SU-DHL-6 (cell line): ENCODE data around the gene SOX15.

Source experiments
- H2AFZ ChIP-seq: fragments of 200-600 bp; sonication (generic); 2 replicates; pipeline ENCODE4 v1.6.1; 2014; ENCODE audit warnings: low read depth, mild to moderate bottlenecking, moderate library complexity, mixed read lengths, antibody characterized with exemption, low read length; ENCODE audit not compliant: severe bottlenecking
- H3F3A ChIP-seq: fragments of 200-600 bp; shearing (Covaris generic); 2 replicates; pipeline ENCODE4 v1.6.0; 2016; ENCODE audit warnings: antibody characterized with exemption, mild to moderate bottlenecking; ENCODE audit not compliant: insufficient read depth
- H3K27ac ChIP-seq: fragments of 200-600 bp; sonication (generic); 2 replicates; pipeline ENCODE4 v1.5.1; 2016; ENCODE audit warnings: low read depth, mild to moderate bottlenecking, low read length, moderate library complexity, mixed read lengths
- H3K27me3 ChIP-seq: fragments of 200-600 bp; sonication (generic), shearing (Covaris generic); 2 replicates; pipeline ENCODE4 v1.6.0; 2014; ENCODE audit warnings: mild to moderate bottlenecking, low read length
- H3K36me3 ChIP-seq: fragments of 200-600 bp; sonication (generic); 2 replicates; pipeline ENCODE4 v1.6.1; 2014; ENCODE audit warnings: mild to moderate bottlenecking, low read length, mixed read lengths
- H3K4me2 ChIP-seq: fragments of 300-600, 200-600 bp; shearing (Covaris generic), sonication (generic); 2 replicates; pipeline ENCODE4 v1.6.0; 2014; ENCODE audit warnings: low read length, low read depth, mild to moderate bottlenecking; ENCODE audit not compliant: poor library complexity, severe bottlenecking
- H3K4me3 ChIP-seq: fragments of 200-600 bp; sonication (generic); 2 replicates; pipeline ENCODE4 v1.5.1; 2014; ENCODE audit warnings: antibody characterized with exemption, low read length, mild to moderate bottlenecking, mixed read lengths; ENCODE audit not compliant: insufficient read depth, poor library complexity, severe bottlenecking
- H3K79me2 ChIP-seq: fragments of 200-600 bp; sonication (generic); 2 replicates; pipeline ENCODE4 v1.6.1; 2014; ENCODE audit warnings: mild to moderate bottlenecking, low read length, moderate library complexity; ENCODE audit not compliant: insufficient read depth
- H3K9ac ChIP-seq: fragments of 200-600 bp; sonication (generic); 2 replicates; pipeline ENCODE4 v1.7.0; 2014; ENCODE audit warnings: mild to moderate bottlenecking, low read length
- H3K9me2 ChIP-seq: fragments of 200-600 bp; sonication (generic); replicated peaks from 2 replicates; pipeline ENCODE4 v1.6.1; 2014; ENCODE audit warnings: low read length; ENCODE audit not compliant: insufficient read depth
- H3K9me3 ChIP-seq: fragments of 200-600 bp; sonication (generic); 2 replicates; pipeline ENCODE4 v1.6.1; 2014; ENCODE audit warnings: low read length, mixed read lengths; ENCODE audit not compliant: insufficient read depth
- H4K20me1 ChIP-seq: fragments of 200-600 bp; sonication (generic); 2 replicates; pipeline ENCODE4 v1.6.1; 2014; ENCODE audit warnings: low read depth, mild to moderate bottlenecking, antibody characterized with exemption, low read length, moderate library complexity, mixed read lengths
- EZH2phosphoT487 ChIP-seq: fragments of 200-600 bp; sonication (generic), shearing (Covaris generic); conservative IDR thresholded peaks from 2 replicates; pipeline ENCODE4 v1.6.1; 2018; ENCODE audit warnings: mild to moderate bottlenecking, antibody characterized with exemption, low read length, moderate library complexity, mixed read lengths
- TF ChIP-seq, protein P1 (sequence below): fragments of 200-600 bp; sonication (generic); IDR thresholded peaks from one replicate; pipeline ENCODE4 v1.5.1; 2017; ENCODE audit warnings: antibody characterized with exemption, mild to moderate bottlenecking, low read length, moderate library complexity; ENCODE audit not compliant: insufficient read depth, poor library complexity, severe bottlenecking

SOX15 gene

DNA sequence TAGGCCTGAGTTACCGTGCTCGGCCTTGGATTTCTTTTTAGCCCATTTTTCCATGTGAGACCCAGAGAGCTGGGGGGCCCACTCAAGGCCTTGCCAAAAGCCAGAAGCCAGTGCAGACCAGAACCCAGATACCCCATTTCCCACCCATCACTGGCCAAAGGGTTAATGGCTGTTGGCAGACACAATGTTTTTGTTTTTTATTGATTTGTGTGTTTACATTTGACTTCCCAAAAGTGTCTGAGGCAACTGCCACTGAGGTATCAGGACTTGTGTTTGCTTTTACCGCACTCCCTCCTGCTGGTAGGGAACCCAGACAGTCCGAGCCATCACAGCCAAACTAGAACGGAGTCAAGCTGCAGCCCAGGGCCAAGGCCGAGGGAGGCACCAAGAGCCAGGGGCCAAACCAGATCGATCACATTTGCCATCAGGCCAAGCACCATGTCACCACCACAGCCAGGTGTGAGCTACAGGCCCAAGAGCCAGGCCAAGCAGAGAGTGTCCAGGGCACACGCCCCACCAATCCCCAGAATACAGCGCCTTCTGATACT is 48.7 kb downstream of the SOX15 start:
- Histone ChIP-seq H3K4me3 (no peak overlapping the region), H3K9ac (no peak overlapping the region), H3K36me3 (no peaks in the 10 kb centered on the region), H3K27me3 (no peaks in the 10 kb centered on the region), H3K9me2 (no peaks in the 10 kb centered on the region), H3F3A (no peaks in the 10 kb centered on the region), H2AFZ (no peak overlapping the region), H3K9me3 (peaks cover 14% of the 10 kb centered on the region; the same call in 1 of the 2 replicates), H3K4me2 (no peak overlapping the region), H3K79me2 (no peaks in the 10 kb centered on the region), H3K27ac (no peak overlapping the region), H4K20me1 (no peaks in the 10 kb centered on the region)
- no peak for TF ChIP-seq EZH2phosphoT487
- TF ChIP-seq, protein P1, sequence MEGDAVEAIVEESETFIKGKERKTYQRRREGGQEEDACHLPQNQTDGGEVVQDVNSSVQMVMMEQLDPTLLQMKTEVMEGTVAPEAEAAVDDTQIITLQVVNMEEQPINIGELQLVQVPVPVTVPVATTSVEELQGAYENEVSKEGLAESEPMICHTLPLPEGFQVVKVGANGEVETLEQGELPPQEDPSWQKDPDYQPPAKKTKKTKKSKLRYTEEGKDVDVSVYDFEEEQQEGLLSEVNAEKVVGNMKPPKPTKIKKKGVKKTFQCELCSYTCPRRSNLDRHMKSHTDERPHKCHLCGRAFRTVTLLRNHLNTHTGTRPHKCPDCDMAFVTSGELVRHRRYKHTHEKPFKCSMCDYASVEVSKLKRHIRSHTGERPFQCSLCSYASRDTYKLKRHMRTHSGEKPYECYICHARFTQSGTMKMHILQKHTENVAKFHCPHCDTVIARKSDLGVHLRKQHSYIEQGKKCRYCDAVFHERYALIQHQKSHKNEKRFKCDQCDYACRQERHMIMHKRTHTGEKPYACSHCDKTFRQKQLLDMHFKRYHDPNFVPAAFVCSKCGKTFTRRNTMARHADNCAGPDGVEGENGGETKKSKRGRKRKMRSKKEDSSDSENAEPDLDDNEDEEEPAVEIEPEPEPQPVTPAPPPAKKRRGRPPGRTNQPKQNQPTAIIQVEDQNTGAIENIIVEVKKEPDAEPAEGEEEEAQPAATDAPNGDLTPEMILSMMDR: no peak

DNA sequence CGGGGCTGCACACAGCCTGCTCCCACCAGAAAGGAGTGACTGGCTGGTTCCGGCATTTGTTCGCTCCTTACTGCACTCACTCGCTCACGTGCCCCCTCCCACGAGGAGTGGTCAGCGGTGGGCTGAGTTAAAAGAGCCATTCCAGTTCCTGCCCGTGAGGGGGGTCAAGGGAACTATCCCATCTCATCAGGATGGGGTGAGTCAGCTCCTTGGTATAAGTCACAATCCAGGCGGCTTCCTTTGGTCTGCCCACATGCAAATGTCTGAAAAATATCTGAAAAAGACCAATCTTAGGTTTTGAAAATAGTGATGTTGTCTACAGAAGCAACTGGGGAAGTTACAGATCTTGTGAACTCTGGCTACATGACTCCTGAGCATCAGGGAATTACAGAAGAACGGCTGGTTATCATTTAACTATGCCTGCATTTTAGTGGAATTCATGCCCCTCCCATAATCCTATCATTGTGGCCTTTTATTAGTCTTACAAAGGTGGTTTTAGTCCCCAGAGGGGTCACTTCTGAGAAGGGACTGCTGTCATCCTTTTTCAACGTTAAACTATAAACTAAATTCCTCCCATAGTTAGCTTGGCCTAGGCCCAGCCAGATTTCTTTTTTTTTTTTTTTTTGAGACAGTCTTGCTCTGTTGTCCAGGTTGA is 50.9 kb downstream of the SOX15 start:
- Histone ChIP-seq H3K27ac (no peak overlapping the region), H3K9me2 (no peaks in the 10 kb centered on the region), H3F3A (no peaks in the 10 kb centered on the region), H3K4me3 (no peak overlapping the region), H3K36me3 (no peaks in the 10 kb centered on the region), H3K4me2 (no peak overlapping the region), H2AFZ (no peak overlapping the region), H3K27me3 (no peaks in the 10 kb centered on the region), H3K9ac (no peak overlapping the region), H3K79me2 (no peaks in the 10 kb centered on the region), H3K9me3 (peaks cover 14% of the 10 kb centered on the region; the same call in 1 of the 2 replicates), H4K20me1 (no peaks in the 10 kb centered on the region)
- TF ChIP-seq, protein P1: no peak
- TF ChIP-seq EZH2phosphoT487: no peak
